HG03060 (cell line): ENCODE measurements around the gene CLCN2.
"Not testable (repeated sequence)": the region's sequence is repeated elsewhere in the genome, so short reads cannot be mapped to it uniquely, and the experiment has no call there.

Source experiments
- ATAC-seq: cut with Tn5 transposase; IDR thresholded peaks from one replicate; pipeline ENCODE4 v1.9.1; 2021; ENCODE audit warnings: low read depth, moderate number of reproducible peaks; ENCODE audit not compliant: unreplicated experiment

The CLCN2 gene

DNA sequence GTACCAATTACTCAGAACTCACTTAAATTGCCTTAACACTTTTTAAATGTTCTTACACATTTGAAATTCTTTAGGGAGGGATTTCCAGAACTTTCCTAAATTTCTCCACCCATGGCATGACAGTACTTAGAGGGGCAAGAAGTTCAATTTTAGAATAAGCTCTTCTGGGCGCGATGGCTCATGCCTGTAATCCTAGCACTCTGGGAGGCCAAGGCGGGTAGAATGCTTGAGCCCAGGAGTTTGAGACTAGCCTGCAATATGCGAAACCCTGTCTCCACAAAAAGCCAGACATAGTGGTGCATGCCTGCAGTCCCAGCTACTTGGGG is 13.4 kb downstream of the CLCN2 start:
- ATAC-seq, result no peak

DNA sequence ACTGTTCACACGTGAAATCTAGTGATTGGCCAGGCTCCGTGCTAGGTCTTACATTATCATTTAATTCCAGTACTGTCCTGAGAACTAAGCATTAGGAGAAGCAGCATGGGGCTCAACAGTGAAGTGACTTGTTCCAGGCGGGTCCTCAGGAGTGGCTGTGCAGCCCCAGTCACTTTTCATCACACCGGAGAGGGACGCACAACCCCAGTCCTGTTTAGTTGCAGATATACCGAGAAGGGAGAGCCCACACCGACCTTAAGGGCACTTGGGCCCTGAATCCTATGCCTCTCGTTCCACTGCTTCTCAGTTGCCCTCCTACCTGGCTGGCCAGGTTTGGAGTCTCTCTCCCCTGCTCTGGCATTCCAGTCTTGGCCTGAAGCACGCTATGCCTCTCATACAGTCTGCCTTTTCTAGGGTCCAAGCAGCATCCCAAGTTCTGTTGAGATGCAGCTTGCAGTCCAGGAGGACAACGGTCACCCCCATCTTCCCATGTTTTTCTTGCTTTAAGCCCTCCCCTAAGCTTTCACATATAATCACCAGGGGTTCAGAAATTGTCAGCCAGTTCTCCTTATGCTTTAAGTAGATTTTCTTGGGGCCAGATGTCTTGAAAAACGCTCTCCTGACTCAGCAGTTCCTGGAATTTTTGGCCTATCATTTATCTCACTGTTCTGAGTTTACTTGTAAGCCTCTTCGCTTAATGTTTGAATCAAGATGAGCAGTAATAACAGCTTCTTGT is 13.9 kb downstream of the CLCN2 start:
- ATAC-seq, result no peak

DNA sequence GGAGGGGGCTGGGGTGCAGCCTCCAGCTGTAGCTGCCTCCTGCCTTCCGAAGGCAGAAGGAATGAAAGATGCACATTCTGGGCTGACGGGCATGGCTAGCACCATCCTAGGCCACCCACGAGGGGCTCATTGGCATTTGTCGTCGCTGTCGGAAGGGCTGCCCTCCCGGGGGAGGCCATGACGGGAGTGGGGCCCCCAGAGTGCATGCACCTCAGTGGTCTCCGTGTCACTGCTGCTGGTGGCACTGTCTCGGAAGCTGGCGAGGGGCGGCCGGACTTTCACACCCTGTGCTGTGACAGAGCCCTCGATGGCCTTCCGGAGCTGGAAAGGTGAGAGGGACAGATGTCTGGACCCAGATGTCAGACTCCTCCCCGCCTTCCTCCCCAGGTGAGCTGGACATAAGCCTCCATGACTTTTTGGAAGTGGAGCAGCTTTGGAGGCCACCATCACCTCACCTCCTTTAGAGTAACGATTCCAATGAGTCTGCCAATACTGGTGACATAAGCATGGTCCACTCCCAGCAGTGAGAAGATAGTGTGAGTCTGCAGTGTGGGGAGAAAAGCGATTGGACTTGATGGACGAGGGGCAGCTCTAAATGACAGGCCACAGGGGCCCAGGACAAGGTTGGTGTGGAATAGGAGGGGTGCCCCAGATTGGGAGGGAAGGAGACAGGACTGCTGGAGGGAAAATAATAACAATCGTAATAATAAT is 14.8 kb downstream of the CLCN2 start:
- ATAC-seq, result no peak

DNA sequence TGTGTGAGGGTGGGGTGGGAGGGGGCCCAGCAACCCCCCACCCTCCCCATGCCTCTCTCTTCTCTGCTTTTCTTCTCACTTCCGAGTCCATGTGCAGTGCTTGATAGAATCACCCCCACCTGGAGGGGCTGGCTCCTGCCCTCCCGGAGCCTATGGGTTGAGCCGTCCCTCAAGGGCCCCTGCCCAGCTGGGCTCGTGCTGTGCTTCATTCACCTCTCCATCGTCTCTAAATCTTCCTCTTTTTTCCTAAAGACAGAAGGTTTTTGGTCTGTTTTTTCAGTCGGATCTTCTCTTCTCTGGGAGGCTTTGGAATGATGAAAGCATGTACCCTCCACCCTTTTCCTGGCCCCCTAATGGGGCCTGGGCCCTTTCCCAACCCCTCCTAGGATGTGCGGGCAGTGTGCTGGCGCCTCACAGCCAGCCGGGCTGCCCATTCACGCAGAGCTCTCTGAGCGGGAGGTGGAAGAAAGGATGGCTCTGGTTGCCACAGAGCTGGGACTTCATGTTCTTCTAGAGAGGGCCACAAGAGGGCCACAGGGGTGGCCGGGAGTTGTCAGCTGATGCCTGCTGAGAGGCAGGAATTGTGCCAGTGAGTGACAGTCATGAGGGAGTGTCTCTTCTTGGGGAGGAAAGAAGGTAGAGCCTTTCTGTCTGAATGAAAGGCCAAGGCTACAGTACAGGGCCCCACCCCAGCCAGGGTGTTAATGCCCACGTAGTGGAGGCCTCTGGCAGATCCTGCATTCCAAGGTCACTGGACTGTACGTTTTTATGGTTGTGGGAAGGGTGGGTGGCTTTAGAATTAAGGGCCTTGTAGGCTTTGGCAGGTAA is 15.9 kb downstream of the CLCN2 start:
- ATAC-seq, result no peak

DNA sequence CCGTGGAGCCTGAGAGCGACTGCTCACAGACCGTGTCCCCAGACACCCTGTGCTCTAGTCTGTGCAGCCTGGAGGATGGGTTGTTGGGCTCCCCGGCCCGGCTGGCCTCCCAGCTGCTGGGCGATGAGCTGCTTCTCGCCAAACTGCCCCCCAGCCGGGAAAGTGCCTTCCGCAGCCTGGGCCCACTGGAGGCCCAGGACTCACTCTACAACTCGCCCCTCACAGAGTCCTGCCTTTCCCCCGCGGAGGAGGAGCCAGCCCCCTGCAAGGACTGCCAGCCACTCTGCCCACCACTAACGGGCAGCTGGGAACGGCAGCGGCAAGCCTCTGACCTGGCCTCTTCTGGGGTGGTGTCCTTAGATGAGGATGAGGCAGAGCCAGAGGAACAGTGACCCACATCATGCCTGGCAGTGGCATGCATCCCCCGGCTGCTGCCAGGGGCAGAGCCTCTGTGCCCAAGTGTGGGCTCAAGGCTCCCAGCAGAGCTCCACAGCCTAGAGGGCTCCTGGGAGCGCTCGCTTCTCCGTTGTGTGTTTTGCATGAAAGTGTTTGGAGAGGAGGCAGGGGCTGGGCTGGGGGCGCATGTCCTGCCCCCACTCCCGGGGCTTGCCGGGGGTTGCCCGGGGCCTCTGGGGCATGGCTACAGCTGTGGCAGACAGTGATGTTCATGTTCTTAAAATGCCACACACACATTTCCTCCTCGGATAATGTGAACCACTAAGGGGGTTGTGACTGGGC is 16.7 kb downstream of the CLCN2 start:
- no peak for ATAC-seq

DNA sequence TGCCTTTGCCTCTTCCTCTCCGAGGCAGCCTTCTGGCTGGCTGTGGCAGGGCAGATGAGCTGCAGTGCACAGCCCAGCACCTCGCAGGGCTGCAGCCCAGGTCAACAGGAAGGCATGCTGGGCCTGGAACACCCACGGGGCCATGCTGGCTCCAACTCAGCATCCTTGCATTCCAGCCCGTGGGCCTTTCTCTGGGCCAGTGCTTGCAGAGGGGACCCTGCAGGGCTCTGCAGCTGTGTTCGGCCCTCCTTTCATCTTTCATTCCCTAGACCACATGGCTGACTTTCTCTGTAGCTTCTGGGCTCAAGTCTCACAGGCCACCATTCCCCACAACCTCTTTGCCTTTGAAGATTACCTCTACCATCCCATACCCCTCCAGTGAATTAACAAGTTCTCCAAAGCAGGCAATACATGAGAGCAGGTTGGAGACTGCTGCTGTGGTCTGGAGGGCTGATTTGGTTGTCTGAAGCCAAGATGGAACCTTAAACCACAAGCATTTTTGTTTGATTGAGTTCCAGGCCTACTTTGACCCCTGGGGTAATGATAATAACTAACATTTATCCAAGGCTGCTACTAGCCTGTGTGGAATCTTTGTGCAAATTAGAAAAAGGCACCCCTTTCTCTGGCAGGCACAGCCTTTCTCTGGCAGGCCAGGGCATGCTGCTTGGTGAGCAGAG is 18.1 kb downstream of the CLCN2 start:
- no peak for ATAC-seq

DNA sequence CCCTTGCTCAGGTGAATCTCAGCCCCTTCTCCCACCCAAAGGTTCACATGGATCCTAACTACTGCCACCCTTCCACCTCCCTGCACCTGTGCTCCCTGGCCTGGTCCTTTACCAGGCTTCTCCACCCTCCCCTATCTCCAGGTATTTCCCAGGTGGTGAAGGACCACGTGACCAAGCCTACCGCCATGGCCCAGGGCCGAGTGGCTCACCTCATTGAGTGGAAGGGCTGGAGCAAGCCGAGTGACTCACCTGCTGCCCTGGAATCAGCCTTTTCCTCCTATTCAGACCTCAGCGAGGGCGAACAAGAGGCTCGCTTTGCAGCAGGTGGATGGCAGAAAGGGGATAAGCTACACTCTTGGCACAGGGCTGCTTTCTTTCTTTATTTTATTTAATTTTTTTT is 19.5 kb downstream of the CLCN2 start:
- no peak for ATAC-seq

DNA sequence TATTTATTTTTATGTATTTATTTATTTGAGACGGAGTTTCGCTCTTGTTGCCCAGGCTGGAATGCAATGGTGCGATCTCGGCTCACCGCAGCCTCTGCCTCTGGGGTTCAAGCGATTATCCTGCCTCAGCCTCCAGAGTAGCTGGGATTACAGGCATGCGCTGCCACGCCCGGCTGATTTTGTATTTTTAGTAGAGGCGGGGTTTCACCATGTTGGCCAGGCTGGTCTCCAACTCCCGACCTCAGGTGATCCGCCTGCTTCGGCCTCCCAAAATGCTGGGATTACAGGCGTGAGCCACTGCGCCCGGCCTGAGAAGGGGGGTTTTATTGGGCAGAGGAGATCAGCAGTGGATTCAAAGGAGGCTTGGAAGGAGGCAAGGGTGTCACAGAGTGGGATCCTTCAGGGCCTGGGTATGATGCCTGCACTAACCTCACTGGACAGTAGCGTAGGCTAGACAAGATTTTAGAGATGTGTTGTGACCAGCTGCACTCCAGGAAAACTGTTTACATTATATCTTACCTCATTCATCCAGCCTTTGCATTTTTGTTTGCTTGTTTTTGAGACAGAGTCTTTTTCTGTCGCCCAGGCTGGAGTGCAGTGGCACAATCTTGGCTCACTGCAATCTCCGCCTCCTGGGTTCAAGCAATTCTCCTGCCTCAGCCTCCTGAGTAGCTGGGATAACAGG is 21.8 kb downstream of the CLCN2 start:
- not testable (repeated sequence) for ATAC-seq

DNA sequence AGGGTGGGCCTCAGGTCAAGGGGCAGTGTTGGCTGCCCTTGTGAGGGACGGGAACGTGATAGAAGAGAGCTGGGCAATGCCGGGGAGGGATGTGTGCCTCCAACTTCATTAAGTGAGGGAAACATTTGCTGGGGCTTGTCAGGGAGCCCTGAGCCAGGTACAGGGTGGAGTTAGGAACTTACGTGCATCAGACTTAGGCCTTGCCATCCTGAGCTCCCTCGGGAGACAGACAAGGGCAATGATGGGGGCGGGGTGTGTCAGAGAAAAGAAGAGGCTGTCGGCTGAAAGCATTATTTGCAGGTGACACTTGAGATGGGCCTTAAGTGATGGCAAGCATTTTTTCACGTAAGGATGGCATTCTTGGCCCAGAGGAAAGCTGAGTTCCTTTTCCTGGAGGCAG is 22.4 kb downstream of the CLCN2 start:
- ATAC-seq, result no peak

DNA sequence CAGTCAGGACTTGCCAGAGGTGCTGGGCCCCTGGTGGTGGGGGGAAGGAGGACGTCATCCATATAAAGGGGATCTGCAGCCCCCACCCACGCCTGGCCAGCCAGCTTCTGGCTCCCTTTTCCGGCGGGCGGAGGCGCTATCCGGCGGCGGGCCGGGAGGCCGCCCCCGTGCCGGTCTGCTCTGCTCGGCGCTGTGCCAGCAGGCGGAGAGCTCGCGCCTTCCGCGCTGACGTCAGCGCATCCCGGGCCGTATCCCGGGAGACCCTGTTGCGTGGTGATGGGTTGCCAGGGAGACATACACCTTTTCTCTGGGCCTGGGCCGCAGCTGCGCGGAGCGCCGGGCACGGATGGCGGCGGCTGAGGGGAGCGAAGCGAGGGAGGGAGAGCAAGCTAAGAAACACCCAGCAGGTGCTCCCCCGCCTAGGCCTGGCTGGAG is 22.9 kb downstream of the CLCN2 start:
- no peak for ATAC-seq

DNA sequence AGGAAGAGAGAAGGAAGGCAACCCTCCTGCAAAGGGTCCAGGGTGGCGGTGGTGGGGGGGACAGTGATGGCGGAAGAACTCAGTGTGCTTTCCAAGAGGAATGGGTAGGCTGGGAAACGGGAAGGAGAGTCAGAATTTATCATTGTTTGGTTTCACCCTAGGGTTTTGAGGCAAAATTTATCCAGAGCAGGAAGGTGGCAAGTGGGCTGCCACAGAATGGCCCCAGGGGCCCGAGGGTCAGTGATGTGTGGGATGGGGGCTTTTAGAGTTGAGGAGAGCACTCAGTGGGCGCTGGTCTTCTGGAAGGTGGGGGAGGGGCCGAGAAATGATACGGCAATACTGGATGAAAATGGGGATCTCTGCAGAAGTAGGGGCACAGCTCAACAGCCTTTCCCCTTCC is 23.4 kb downstream of the CLCN2 start:
- no peak for ATAC-seq

DNA sequence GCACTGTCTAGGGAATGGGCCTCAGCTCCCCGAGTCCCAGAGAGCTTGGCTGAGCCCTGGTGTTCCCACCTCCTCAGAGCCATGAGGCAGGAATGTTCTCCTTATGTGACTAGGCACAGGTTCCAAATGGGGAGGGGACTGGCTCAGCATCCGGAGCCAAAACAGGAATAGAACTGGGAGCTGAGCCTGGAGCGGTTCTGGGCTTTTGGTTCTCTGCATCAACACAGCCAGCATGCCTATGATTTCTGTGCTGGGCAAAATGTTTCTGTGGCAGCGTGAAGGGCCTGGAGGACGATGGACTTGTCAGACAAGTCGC is 24.0 kb downstream of the CLCN2 start, which contains the start of gene FAM131A:
FAM131A (plus strand) TSS at position 202 of the 316 bp plus-strand sequence; CDS start at position 233, 31 bp downstream.
- ATAC-seq, result no peak

DNA sequence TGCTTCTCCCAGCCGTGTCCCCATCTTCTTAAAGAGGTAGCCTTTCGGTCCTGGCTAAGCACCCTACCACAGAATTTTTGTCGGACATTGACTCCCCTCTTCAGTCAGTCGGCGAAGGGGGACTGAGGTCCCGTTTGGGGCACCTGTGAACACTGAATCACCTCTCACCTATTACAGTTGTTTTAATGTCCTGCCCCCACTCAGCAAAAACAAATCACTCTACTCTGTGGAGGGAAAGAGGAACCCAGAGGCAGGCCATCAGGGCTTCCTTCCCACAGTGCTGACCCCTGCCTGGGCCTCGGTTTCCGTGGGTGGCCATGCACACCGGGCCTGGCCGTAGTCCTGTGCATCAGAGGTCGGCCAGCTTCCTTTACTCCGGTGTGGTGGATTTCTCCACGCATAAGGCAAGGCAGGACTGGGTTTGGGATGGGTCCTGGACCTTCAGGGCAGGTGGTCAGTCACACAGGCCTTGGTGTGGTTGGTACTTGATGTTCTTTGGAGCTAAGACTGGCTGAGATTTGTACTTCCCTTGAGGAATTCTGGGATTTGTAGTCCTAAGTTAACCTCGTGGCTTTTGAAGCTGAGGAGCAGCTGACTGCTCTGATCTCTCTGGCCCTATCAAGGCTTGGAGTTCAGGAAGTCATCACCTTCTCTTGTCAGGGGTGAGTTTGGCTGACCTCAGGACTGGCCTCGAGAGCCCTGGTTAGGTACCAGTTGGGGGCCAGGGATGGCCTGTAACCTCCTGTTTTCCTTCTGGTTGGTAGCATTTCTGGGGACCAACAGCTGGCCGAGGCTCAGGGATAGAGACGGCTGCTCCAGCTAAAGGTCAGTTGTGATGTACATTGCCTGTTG is 24.6 kb downstream of the CLCN2 start:
- ATAC-seq, result no peak

DNA sequence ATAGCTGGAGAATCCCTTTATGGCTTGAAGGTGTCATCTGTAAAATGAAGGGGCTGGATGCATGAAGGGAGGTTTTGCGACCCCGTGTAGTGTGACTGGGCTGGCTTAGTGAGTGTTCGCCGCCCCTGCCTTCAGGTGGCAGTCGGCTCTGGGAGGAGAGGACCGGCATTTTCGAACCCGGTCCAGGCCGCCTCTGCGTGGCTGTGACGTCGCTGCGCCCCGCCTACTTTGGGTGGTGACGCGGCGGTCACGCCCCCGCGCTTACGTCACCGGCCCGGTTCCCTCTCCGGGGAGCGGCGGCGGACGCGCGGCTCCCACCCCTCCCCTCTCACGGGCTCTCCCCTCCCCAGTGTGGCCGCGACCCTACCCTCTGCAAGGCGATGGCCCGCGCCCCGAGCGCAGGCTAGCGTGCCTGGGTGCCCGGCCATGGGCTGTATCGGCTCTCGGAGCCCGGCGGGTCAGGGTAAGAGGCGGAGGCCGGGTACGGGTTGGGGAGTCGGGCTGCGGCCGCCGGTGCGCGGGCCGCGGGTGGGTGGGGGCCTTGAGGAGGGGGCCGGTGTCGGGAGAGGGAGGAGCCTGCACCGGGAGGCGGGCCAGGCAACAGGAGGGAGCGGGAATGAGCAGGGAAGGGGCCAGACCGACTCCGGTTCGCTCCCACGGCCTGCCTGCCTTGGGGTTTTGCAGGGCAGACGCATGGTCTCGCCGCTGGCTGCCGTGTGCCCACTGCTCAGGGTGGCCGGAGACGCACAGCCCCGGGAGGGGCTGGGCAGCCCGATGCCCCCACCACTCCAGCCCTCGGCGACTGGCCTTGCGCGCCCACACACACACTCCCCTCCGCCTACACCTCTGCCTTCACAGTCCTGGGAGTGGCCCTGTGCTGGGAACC is 25.5 kb downstream of the CLCN2 start:
- no peak for ATAC-seq

DNA sequence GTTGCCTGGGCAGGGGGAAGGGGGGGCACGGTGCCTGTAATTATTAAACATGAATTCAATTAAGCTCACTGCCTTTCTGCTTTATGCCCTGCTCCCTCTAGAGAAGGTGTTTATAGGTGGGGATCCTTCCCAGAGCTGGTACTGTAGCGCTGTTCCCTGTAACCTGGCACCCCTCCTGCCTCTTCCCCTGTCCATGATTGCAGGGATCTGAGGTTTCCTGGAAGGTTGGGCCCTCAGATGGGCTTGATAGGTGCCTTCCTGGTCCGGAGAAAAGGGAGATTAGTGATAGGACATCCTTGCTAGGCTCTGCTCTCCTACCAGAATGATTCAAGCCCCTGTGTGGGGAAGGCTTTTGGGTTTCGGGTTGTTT is 26.1 kb downstream of the CLCN2 start:
- no peak for ATAC-seq

DNA sequence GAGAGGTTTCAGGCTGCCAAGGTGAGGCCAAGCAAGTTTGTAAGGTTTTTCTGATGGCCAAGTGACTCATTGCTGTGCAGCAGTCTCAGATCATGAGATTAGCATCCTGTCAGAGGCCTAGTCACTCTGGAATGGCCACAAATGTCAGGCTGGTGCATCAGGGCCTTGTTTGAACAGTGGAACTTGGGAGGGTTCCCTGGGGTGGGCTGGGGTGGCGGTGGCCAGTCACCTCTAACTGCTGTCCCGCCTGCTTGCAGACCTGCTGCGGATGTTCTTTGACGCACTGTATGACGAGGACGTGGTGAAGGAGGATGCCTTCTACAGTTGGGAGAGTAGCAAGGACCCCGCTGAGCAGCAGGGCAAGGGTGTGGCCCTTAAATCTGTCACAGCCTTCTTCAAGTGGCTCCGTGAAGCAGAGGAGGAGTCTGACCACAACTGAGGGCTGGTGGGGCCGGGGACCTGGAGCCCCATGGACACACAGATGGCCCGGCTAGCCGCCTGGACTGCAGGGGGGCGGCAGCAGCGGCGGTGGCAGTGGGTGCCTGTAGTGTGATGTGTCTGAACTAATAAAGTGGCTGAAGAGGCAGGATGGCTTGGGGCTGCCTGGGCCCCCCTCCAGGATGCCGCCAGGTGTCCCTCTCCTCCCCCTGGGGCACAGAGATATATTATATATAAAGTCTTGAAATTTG is 26.8 kb downstream of the CLCN2 start:
- ATAC-seq, result no peak

DNA sequence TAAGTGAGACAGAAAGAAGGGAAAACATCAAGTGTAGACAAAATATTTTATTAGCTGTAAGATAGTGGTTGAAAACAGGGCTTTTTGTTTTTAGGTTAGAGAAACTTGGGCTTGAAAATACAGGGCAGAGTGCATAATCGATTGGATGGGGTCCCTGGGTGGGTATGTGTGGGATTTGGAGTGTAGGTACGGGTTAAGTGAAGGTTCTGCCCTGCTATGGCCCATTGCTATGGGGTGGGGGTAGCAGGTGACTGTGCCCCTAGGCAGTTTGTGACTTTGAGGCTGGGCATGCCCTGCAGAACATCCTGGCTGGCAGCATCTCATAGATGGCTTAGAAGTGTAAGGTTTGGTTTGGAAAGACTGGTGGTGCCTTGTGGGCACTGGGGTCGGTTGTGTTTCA is 27.7 kb downstream of the CLCN2 start:
- no peak for ATAC-seq
